ENCODE measurements around the gene CGNL1. TPM values are rescaled to one million over a fixed set of nuclear protein-coding genes. Genes with fewer than 3 reads are reported as not detected.
A peak's percentile ranks its signal among the peaks of the same experiment; 100 is the strongest.

Gene CGNL1
- total RNA-seq, 4 donors from 2014 or later: 40.7 to 74.4 (median 56.0) TPM

DNA sequence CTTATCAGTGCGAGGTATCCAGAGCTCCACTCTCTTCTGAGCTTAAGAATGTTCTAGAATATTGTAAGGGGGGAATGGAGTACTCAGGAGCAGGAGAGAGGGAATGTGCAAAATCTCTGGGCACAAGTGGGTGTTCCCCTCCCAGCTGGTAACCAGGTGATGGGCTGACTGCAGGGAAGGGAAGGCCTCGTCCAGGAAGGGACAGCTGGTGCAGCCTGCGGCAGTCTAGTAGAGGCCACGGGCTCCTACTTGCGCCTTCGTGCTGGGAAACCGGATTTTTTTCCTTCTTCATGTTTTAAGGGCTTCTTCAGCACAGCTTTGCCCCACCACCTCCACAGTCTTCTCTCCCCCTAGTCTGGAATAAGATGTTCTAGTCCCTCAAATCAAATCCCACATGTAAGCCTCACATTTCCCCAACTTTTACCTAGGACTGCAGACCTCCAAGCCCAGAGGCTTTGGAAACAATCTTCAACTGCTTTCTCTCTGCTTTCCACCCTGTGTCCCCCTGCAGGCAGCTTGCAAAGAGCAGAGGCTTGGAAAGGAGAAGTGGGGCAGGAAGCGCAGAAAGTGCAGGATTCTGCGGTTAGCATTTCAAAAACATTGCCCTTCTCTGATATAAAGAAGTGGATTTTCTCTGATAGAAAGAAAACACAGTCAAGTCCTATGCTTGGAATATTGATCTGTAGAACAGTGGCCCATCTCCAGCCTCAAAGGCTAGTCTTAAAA is 11.9 kb upstream of the CGNL1 start:
- Histone ChIP-seq H3K4me1 (peaks cover 4% of the 10 kb centered on the region in 2 donors), H3K4me3 (replicated peaks in 1 of 3) (no peak overlapping the region), H3K27me3 (no peaks in the 10 kb centered on the region), H3K27ac (peak overlapping the region in 1 of 3 donors; percentile 3), H3K36me3 (no peaks in the 10 kb centered on the region), H3K9me3 (no peaks in the 10 kb centered on the region)
- intact Hi-C loops (cut with DNase I): no loop called here
- TF ChIP-seq POLR2A (IDR thresholded peaks at IDR 0.05): no peak
- TF ChIP-seq, protein P1, sequence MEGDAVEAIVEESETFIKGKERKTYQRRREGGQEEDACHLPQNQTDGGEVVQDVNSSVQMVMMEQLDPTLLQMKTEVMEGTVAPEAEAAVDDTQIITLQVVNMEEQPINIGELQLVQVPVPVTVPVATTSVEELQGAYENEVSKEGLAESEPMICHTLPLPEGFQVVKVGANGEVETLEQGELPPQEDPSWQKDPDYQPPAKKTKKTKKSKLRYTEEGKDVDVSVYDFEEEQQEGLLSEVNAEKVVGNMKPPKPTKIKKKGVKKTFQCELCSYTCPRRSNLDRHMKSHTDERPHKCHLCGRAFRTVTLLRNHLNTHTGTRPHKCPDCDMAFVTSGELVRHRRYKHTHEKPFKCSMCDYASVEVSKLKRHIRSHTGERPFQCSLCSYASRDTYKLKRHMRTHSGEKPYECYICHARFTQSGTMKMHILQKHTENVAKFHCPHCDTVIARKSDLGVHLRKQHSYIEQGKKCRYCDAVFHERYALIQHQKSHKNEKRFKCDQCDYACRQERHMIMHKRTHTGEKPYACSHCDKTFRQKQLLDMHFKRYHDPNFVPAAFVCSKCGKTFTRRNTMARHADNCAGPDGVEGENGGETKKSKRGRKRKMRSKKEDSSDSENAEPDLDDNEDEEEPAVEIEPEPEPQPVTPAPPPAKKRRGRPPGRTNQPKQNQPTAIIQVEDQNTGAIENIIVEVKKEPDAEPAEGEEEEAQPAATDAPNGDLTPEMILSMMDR (IDR thresholded peaks at IDR 0.05): peak in 2 of 6 experiments; percentile 18 to 25
- 87 to 91% methylated on average over 9 of the region's 9 CpGs for WGBS, 2 donors
- no peak for DNase-seq

GRCh38 chr15:57367556-57367955 is 8.7 kb upstream of the CGNL1 start:
- peak; percentile 62 to 69 for DNase-seq
- peaks cover 4% of the 10 kb centered on the region in 2 donors for H3K4me1 ChIP-seq
- H3K36me3 ChIP-seq: no peaks in the 10 kb centered on the region
- H3K9me3 ChIP-seq: no peaks in the 10 kb centered on the region
- TF ChIP-seq, protein P1 (IDR thresholded peaks at IDR 0.05): no peak
- no peak for TF ChIP-seq POLR2A (IDR thresholded peaks at IDR 0.05)
- H3K4me3 ChIP-seq (replicated peaks in 1 of 3): no peak overlapping the region
- peak overlapping the region; percentile 12 to 68 (median 47) for H3K27ac ChIP-seq
- intact Hi-C loops (cut with DNase I): no loop called here
- 27 to 51% methylated on average over 4 of the region's 4 CpGs for WGBS, 2 donors
- H3K27me3 ChIP-seq: no peaks in the 10 kb centered on the region

DNA sequence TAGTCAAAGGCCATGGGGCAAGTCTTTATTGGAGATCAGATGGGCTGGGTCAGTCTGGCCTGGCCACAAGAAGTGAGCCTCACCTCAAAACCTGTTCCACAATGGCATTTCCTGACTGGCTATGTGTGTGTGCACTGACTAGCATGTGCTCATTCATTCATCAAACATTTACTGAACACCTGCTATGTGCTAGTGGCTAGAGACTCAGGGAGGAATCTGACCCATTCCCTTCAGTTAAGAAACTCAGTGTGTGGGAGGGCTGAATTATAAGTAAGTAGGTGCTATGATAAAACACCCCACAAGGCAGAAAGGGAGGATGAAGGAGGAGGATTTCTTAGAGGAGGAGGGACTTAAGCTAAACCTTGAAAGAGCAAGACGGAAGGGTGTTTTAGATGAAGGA is 5.4 kb upstream of the CGNL1 start:
- Histone ChIP-seq H3K4me1 (peaks cover 4 to 6% of the 10 kb centered on the region in 2 donors), H3K36me3 (no peaks in the 10 kb centered on the region), H3K27me3 (no peaks in the 10 kb centered on the region), H3K4me3 (replicated peaks in 1 of 3) (no peak overlapping the region), H3K9me3 (no peaks in the 10 kb centered on the region), H3K27ac (no peak overlapping the region)
- intact Hi-C loops (cut with DNase I): no loop called here
- DNase-seq: no peak
- 94 to 100% methylated on average over 1 of the region's 1 CpG for WGBS, 2 donors
- TF ChIP-seq, protein P1 (IDR thresholded peaks at IDR 0.05): no peak
- TF ChIP-seq POLR2A (IDR thresholded peaks at IDR 0.05): no peak

- no peak for TF ChIP-seq POLR2A (IDR thresholded peaks at IDR 0.05)
- TF ChIP-seq, protein P1 (IDR thresholded peaks at IDR 0.05): no peak
- Histone ChIP-seq H3K4me1 (peaks cover 11 to 13% of the 10 kb centered on the region in 2 donors), H3K36me3 (no peaks in the 10 kb centered on the region), H3K27ac (no peak overlapping the region), H3K27me3 (no peaks in the 10 kb centered on the region), H3K4me3 (replicated peaks in 1 of 3) (no peak overlapping the region), H3K9me3 (no peaks in the 10 kb centered on the region)
- 87 to 95% methylated on average over 4 of the region's 4 CpGs for WGBS, 2 donors
- intact Hi-C loops (cut with DNase I): no loop called here
- DNase-seq: no peak
Measured at GRCh38 chr15:57373251-57373881, 2.9 kb upstream of the CGNL1 start.

DNA sequence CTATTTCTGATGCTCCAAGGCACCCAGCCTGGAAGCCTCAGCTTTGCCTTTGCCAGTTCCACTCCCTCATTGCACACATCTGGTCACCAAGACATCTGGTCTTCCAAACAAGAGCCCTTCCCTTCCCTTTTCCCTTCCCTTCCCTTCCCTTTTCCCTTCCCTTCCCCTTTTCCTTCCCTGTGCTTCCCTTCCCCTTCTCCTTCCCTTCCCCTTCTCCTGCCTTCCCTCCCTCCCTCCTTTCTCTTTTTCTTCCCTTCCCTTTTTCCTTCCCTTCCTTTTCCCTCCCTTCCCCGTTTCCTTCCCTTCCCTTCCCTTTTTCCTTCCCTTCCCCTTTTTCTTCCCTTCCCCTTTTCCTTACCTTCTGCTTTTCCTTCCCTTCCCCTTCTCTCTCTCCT is 2.4 kb upstream of the CGNL1 start:
- Histone ChIP-seq H3K27me3 (no peaks in the 10 kb centered on the region), H3K27ac (no peak overlapping the region), H3K36me3 (no peaks in the 10 kb centered on the region), H3K4me3 (replicated peaks in 1 of 3) (no peak overlapping the region), H3K4me1 (peaks cover 16 to 18% of the 10 kb centered on the region in 2 donors), H3K9me3 (no peaks in the 10 kb centered on the region)
- WGBS, 2 donors: 95 to 97% methylated on average over 1 of the region's 1 CpG
- no peak for DNase-seq
- TF ChIP-seq, protein P1 (IDR thresholded peaks at IDR 0.05): no peak
- TF ChIP-seq POLR2A (IDR thresholded peaks at IDR 0.05): no peak
- intact Hi-C loops (cut with DNase I): no loop called here
